ENCODE data around the gene DENND5A. TPM values are rescaled to one million over a fixed set of nuclear protein-coding genes. Genes with fewer than 3 reads are reported as not detected.

Gene DENND5A
- polyA plus RNA-seq, 1 experiment = 289 TPM

GRCh38 chr11:9280655-9281301 lies 15.6 kb upstream of the DENND5A start:
- no peaks in the 10 kb centered on the region for H3K27me3 ChIP-seq (ENCODE audit: control insufficient read depth, insufficient read depth, low read length)
- CTCF ChIA-PET = interaction anchor here (2.6 kb wide), 1 partner anchor 15 kb away, joined by 9 read pairs; no protein-coding TSS in a partner anchor
- POLR2A ChIA-PET = interaction anchor here (0.8 kb wide), 1 partner anchor 16 kb away, joined by 3 read pairs; no protein-coding TSS in a partner anchor
- H3K4me3 ChIP-seq (ENCODE audit: low read depth, low read length) = no peak overlapping the region
- no peak for TF ChIP-seq CTCF (IDR thresholded peaks at IDR 0.05; ENCODE audit: insufficient read depth, low read depth, low read length)
- DNase-seq (ENCODE audit: low read depth) = no peak
- 0 out of 2 replicates have a peak, but pooled peaks cover 1% of the 10 kb centered on the region for H3K36me3 ChIP-seq (ENCODE audit: control insufficient read depth, insufficient read depth, low read length)

- POLR2A ChIA-PET = no interaction called here
- DNase-seq (ENCODE audit: low read depth) = no peak
- no peak for TF ChIP-seq CTCF (IDR thresholded peaks at IDR 0.05; ENCODE audit: insufficient read depth, low read depth, low read length)
- H3K27me3 ChIP-seq (ENCODE audit: control insufficient read depth, insufficient read depth, low read length) = no peaks in the 10 kb centered on the region
- no peak overlapping the region for H3K4me3 ChIP-seq (ENCODE audit: low read depth, low read length)
- H3K36me3 ChIP-seq (ENCODE audit: control insufficient read depth, insufficient read depth, low read length) = 0 out of 2 replicates have a peak, but pooled peaks cover 1% of the 10 kb centered on the region
- CTCF ChIA-PET = no interaction called here
Observed at GRCh38 chr11:9277176-9277575, 12.0 kb upstream of the DENND5A start.

GRCh38 chr11:9276571-9276970 lies 11.4 kb upstream of the DENND5A start:
- TF ChIP-seq CTCF (IDR thresholded peaks at IDR 0.05; ENCODE audit: insufficient read depth, low read depth, low read length) = no peak
- ChIA-PET POLR2A (no interaction called here), CTCF (no interaction called here)
- Histone ChIP-seq H3K36me3 (ENCODE audit: control insufficient read depth, insufficient read depth, low read length) (0 out of 2 replicates have a peak, but pooled peaks cover 1% of the 10 kb centered on the region), H3K4me3 (ENCODE audit: low read depth, low read length) (no peak overlapping the region), H3K27me3 (ENCODE audit: control insufficient read depth, insufficient read depth, low read length) (no peaks in the 10 kb centered on the region)
- DNase-seq (ENCODE audit: low read depth) = no peak

- Histone ChIP-seq H3K4me3 (ENCODE audit: low read depth, low read length) (no peak overlapping the region), H3K36me3 (ENCODE audit: control insufficient read depth, insufficient read depth, low read length) (no peaks in the 10 kb centered on the region), H3K27me3 (ENCODE audit: control insufficient read depth, insufficient read depth, low read length) (no peaks in the 10 kb centered on the region)
- ChIA-PET POLR2A (interaction anchor here (0.7 kb wide), 1 partner anchor 186 kb away, joined by 24 read pairs; no protein-coding TSS in a partner anchor), CTCF (interaction anchor here (0.6 to 1.2 kb wide), 2 partner anchors 35 to 137 kb away, joined by 3 read pairs; no protein-coding TSS in a partner anchor)
- no peak for TF ChIP-seq CTCF (IDR thresholded peaks at IDR 0.05; ENCODE audit: insufficient read depth, low read depth, low read length)
- DNase-seq (ENCODE audit: low read depth) = no peak
Observed at GRCh38 chr11:9274499-9275258, 9.5 kb upstream of the DENND5A start.

All from BJ (cell line).